HEK293T (cell line): ENCODE data around the gene PPP1R9B.

Experiments
- ARNT ChIP-seq: fragments of 450-650 bp; IDR thresholded peaks from 2 replicates; pipeline ENCODE4 v1.6.1; 2017; ENCODE audit warnings: mild to moderate bottlenecking
- BHLHE40 ChIP-seq: fragments of 450-650 bp; IDR thresholded peaks from 2 replicates; pipeline ENCODE4 v1.6.1; 2016; ENCODE audit warnings: mild to moderate bottlenecking, moderate library complexity, borderline replicate concordance
- FOXA1 ChIP-seq: fragments of 450-650 bp; IDR thresholded peaks from 2 replicates; pipeline ENCODE4 v1.6.1; 2016; ENCODE audit warnings: mild to moderate bottlenecking
- FOXK2 ChIP-seq: fragments of 450-650 bp; IDR thresholded peaks from 2 replicates; pipeline ENCODE4 v1.6.1; 2016; ENCODE audit warnings: mild to moderate bottlenecking
- FOXM1 ChIP-seq: fragments of 450-650 bp; IDR thresholded peaks from 2 replicates; pipeline ENCODE4 v1.6.1; 2017; ENCODE audit warnings: mild to moderate bottlenecking, borderline replicate concordance
- HDGF ChIP-seq: fragments of 450-650 bp; IDR thresholded peaks from 2 replicates; pipeline ENCODE4 v1.6.1; 2017; ENCODE audit warnings: antibody characterized with exemption, borderline replicate concordance
- L3MBTL2 ChIP-seq: fragments of 450-650 bp; conservative IDR thresholded peaks from 2 replicates; pipeline ENCODE4 v1.6.1; 2016; ENCODE audit warnings: mild to moderate bottlenecking
- LEF1 ChIP-seq: fragments of 450-650 bp; IDR thresholded peaks from 2 replicates; pipeline ENCODE4 v1.6.1; 2017; ENCODE audit warnings: mild to moderate bottlenecking, borderline replicate concordance
- NFRKB ChIP-seq: fragments of 450-650 bp; IDR thresholded peaks from 2 replicates; pipeline ENCODE4 v1.6.1; 2016; ENCODE audit warnings: mild to moderate bottlenecking, moderate library complexity
- PKNOX1 ChIP-seq: fragments of 450-650 bp; IDR thresholded peaks from 2 replicates; pipeline ENCODE4 v1.6.1; 2016
- SP1 ChIP-seq: fragments of 450-650 bp; IDR thresholded peaks from 2 replicates; pipeline ENCODE4 v1.6.1; 2017
- SUZ12 ChIP-seq: fragments of 450-650 bp; IDR thresholded peaks from 2 replicates; pipeline ENCODE4 v1.6.1; 2016; ENCODE audit warnings: mild to moderate bottlenecking
- TARDBP ChIP-seq: fragments of 450-650 bp; IDR thresholded peaks from 2 replicates; pipeline ENCODE4 v1.6.1; 2016
- ZNF384 ChIP-seq: fragments of 450-650 bp; IDR thresholded peaks from 2 replicates; pipeline ENCODE4 v1.6.1; 2016

GRCh38 chr17:50194934-50195865, 44.7 kb upstream of the PPP1R9B start:
- no peak for TF ChIP-seq TARDBP
- no peak for TF ChIP-seq L3MBTL2
- no peak for TF ChIP-seq FOXA1
- no peak for TF ChIP-seq ARNT
- no peak for TF ChIP-seq SUZ12
- no peak for TF ChIP-seq SP1
- TF ChIP-seq FOXK2, result no peak
- TF ChIP-seq NFRKB, result no peak
- no peak for TF ChIP-seq HDGF
- no peak for TF ChIP-seq BHLHE40
- no peak for TF ChIP-seq LEF1
- no peak for TF ChIP-seq FOXM1
- no peak for TF ChIP-seq PKNOX1
- TF ChIP-seq ZNF384, result no peak
